HepG2 (cell line): Measurements from ENCODE around the gene NRP1. TPM values are rescaled to one million over a fixed set of nuclear protein-coding genes. Genes with fewer than 3 reads are reported as not detected.

Experiments
- ATAC-seq: fragments of 200-7000 bp; cut with Tn5 transposase; 3 replicates; pipeline ENCODE4 v1.9.1; 2020; ENCODE audit warnings: mild to moderate bottlenecking, moderate library complexity
- BruUV-seq: library from RNA; stranded (reverse); fragments of 400-500 nt; replicated peaks from 2 replicates; lab custom pipeline; 2021; lab: Mats Ljungman, UMichigan
- CTCF ChIA-PET: fragments of 300-600 bp; formaldehyde crosslinking; extraction: SDS; loops from one replicate; lab custom pipeline; 2021; ENCODE audit warnings: low total read pairs, inconsistent platforms, low intra/inter-chr PET ratio; lab: Yijun Ruan, JAX
- POLR2A ChIA-PET: fragments of 350-600 bp; sonication (Branson Sonifier 250); formaldehyde crosslinking; loops from one replicate; lab custom pipeline; 2020; ENCODE audit warnings: antibody characterized with exemption, inconsistent platforms; lab: Yijun Ruan, JAX
- DNase-seq: peaks from one replicate; pipeline ENCODE4 v3.0.0-alpha.2; 2015; ENCODE audit warnings: low spot score
- FAIRE-seq: peaks from 3 replicates; lab custom pipeline; 2011; peaks lifted over from hg19 to GRCh38; lab: Jason Lieb, UNC
- H2AFZ ChIP-seq: one replicate; pipeline ENCODE4 v1.6.1; 2011; ENCODE audit warnings: low read length, inconsistent platforms
- H3K27ac ChIP-seq: fragments of 300-600 bp; 3 replicates; pipeline ENCODE4 v1.8.0; 2011; ENCODE audit warnings: mixed run types, mild to moderate bottlenecking, mixed read lengths, low read length, inconsistent platforms; ENCODE audit not compliant: insufficient read depth; ENCODE audit errors: extremely low read length
- H3K27me3 ChIP-seq, 2 experiments: fragments of 200-600 bp in 1 of 2; 2 replicates in 1 of 2; 3 replicates in 1 of 2; pipeline versions ENCODE4 v1.6.0 to v1.8.0; 2011; ENCODE audit warnings: low read length in 2 of 2, mild to moderate bottlenecking in 2 of 2, moderate library complexity in 2 of 2, inconsistent platforms in 1 of 2; ENCODE audit not compliant: insufficient read depth in 2 of 2, control insufficient read depth in 1 of 2
- H3K36me3 ChIP-seq, 2 experiments: fragments of 200-600 bp in 1 of 2; replicated peaks in 1 of 2; 2 replicates in 1 of 2; 3 replicates in 1 of 2; pipeline versions ENCODE4 v1.5.1 to v1.8.0; 2011; ENCODE audit warnings: low read length in 2 of 2, inconsistent platforms in 1 of 2; ENCODE audit not compliant: insufficient read depth in 2 of 2, control insufficient read depth in 1 of 2
- H3K4me1 ChIP-seq: 2 replicates; pipeline ENCODE4 v1.5.1; 2012; ENCODE audit warnings: low read length, inconsistent platforms; ENCODE audit not compliant: insufficient read depth
- H3K4me2 ChIP-seq: 2 replicates; pipeline ENCODE4 v1.6.0; 2011; ENCODE audit warnings: low read depth, low read length, inconsistent platforms
- H3K4me3 ChIP-seq, 3 experiments: fragments of 200-600 bp in 1 of 3; sonication (generic), shearing (Covaris generic) in 1 of 3; replicated peaks in 1 of 3; 2 replicates each; pipeline ENCODE4 v1.5.1; 2011 to 2016; ENCODE audit warnings: low read length in 3 of 3, inconsistent platforms in 2 of 3, low read depth in 2 of 3, mild to moderate bottlenecking in 2 of 3, control low read depth in 1 of 3, mixed read lengths in 1 of 3; ENCODE audit not compliant: insufficient read depth in 1 of 3
- H3K79me2 ChIP-seq: one replicate; pipeline ENCODE4 v1.6.1; 2011; ENCODE audit warnings: low read length, inconsistent platforms; ENCODE audit not compliant: insufficient read depth
- H3K9ac ChIP-seq: 2 replicates; pipeline ENCODE4 v1.6.0; 2011; ENCODE audit warnings: mild to moderate bottlenecking, low read depth, low read length, inconsistent platforms; ENCODE audit not compliant: insufficient read depth
- H3K9me3 ChIP-seq: 2 replicates; pipeline ENCODE4 v1.5.1; 2012; ENCODE audit warnings: mild to moderate bottlenecking, low read length
- H4K20me1 ChIP-seq: 2 replicates; pipeline ENCODE4 v1.6.0; 2011; ENCODE audit warnings: inconsistent platforms, mild to moderate bottlenecking, low read length, moderate library complexity; ENCODE audit not compliant: insufficient read depth
- GATAD2A ChIP-seq: IDR thresholded peaks from 2 replicates; pipeline ENCODE4 v1.6.1; 2016
- KLF15 ChIP-seq: sonication (generic); formaldehyde crosslinking; IDR thresholded peaks from 2 replicates; pipeline ENCODE4 v1.8.1; 2023; ENCODE audit warnings: borderline replicate concordance, mild to moderate bottlenecking, inconsistent platforms, missing genetic modification reagents, mixed read lengths
- MXI1 ChIP-seq: IDR thresholded peaks from 3 replicates; pipeline ENCODE4 v1.6.1; 2012; ENCODE audit warnings: low read depth, low read length, inconsistent platforms, borderline replicate concordance
- XBP1 ChIP-seq: sonication (generic); formaldehyde crosslinking; IDR thresholded peaks from 2 replicates; pipeline ENCODE4 v1.5.0; 2020; ENCODE audit warnings: missing genetic modification reagents
- ZBTB1 ChIP-seq: sonication (generic); formaldehyde crosslinking; IDR thresholded peaks from 2 replicates; pipeline ENCODE4 v1.4.0; 2020; ENCODE audit warnings: missing genetic modification reagents, borderline replicate concordance
- ZC3H13 ChIP-seq: sonication (generic); formaldehyde crosslinking; IDR thresholded peaks from 2 replicates; pipeline ENCODE4 v1.8.1; 2023; ENCODE audit warnings: mild to moderate bottlenecking, missing genetic modification reagents, moderate library complexity
- ZNF773 ChIP-seq: sonication (generic); formaldehyde crosslinking; IDR thresholded peaks from 2 replicates; pipeline ENCODE4 v1.4.0; 2020; ENCODE audit warnings: missing genetic modification reagents, borderline replicate concordance
- ZNF777 ChIP-seq: sonication (generic); formaldehyde crosslinking; IDR thresholded peaks from 2 replicates; pipeline ENCODE4 v1.4.0; 2020; ENCODE audit warnings: missing genetic modification reagents
- ZSCAN12 ChIP-seq: sonication (generic); formaldehyde crosslinking; IDR thresholded peaks from 2 replicates; pipeline ENCODE4 v1.9.0; 2021; ENCODE audit warnings: mild to moderate bottlenecking, missing genetic modification reagents
- ZSCAN20 ChIP-seq: sonication (generic); formaldehyde crosslinking; IDR thresholded peaks from 2 replicates; pipeline ENCODE4 v1.4.0; 2020; ENCODE audit warnings: missing genetic modification reagents, mild to moderate bottlenecking, borderline replicate concordance
- WGBS: methylation state at CpG from one replicate; pipeline ENCODE4 v1.1.6; 2017; ENCODE audit warnings: low lambda C conversion rate; 5-methylcytosine and 5-hydroxymethylcytosine counted together
- in situ Hi-C: cut with HindIII; loops from 2 replicates; pipeline ENCODE4 v1.10.0; 2017; ENCODE audit warnings: low pct_unique_long_range_greater_than_20kb; ENCODE audit not compliant: extremely low pct_ligation_motif_present
- intact Hi-C: fragments of 100-400 bp; cut with micrococcal nuclease; formaldehyde crosslinking; loops from one replicate; pipeline ENCODE4 v1.10.0; 2022; ENCODE audit not compliant: unreplicated experiment
- polyA plus RNA-seq, 8 experiments: library from polyadenylated mRNA; depleted of rRNA in 3 of 8; stranded (reverse) in 7 of 8; unstranded in 1 of 8; fragments of >200 nt; fragmentation: Illumina TruSeq in 4 of 8; extraction: Trizol in 4 of 8; gene quantifications; 2 replicates each; pipeline versions ENCODE4 v1.2.1 to v1.2.3, GENCODE V29; 2011 to 2016; ENCODE audit warnings: low read depth in 4 of 8, missing spikeins in 1 of 8, mixed read lengths in 1 of 8; ENCODE audit not compliant: insufficient read depth in 1 of 8
- total RNA-seq, 5 experiments: library from RNA; depleted of rRNA; stranded (reverse); fragments of >200 nt; fragmentation: Illumina TruSeq; extraction: Trizol; gene quantifications; 2 replicates each; pipeline ENCODE4 v1.2.3, GENCODE V29; 2016; ENCODE audit warnings: low read depth in 1 of 5
- TF ChIP-seq, protein P1 (sequence below): sonication (generic); formaldehyde crosslinking; conservative IDR thresholded peaks from 2 replicates; pipeline ENCODE4 v1.8.1; 2023; ENCODE audit warnings: missing genetic modification reagents
- TF ChIP-seq, protein P2 (sequence below): sonication (generic); formaldehyde crosslinking; IDR thresholded peaks from 2 replicates; pipeline ENCODE4 v1.5.1; 2020; ENCODE audit warnings: mild to moderate bottlenecking, missing genetic modification reagents, moderate library complexity
- TF ChIP-seq, protein P3 (sequence below): sonication (generic); formaldehyde crosslinking; IDR thresholded peaks from 2 replicates; pipeline ENCODE4 v1.4.0; 2020; ENCODE audit warnings: missing genetic modification reagents

The NRP1 gene
- total and polyA plus RNA-seq, 2 of the 13 experiments (the other 11 are each of a cell fraction or from before 2014, with no cell fraction given), result 5.3 to 5.8 TPM

DNA sequence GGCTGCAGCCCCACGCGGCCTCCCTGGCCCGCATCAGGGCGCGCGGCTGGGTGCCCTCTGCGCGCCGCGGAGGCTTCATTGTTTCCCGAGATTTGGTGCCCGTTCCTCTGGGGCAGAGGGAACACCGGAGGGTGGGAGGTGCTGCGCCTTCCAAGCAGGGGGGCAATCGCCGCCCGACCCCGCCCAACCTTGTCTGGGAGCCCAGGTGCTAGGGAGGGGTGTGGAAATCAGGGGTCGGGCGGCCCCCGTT is 1.0 kb upstream of the NRP1 start (continued):
- TF ChIP-seq, protein P1, sequence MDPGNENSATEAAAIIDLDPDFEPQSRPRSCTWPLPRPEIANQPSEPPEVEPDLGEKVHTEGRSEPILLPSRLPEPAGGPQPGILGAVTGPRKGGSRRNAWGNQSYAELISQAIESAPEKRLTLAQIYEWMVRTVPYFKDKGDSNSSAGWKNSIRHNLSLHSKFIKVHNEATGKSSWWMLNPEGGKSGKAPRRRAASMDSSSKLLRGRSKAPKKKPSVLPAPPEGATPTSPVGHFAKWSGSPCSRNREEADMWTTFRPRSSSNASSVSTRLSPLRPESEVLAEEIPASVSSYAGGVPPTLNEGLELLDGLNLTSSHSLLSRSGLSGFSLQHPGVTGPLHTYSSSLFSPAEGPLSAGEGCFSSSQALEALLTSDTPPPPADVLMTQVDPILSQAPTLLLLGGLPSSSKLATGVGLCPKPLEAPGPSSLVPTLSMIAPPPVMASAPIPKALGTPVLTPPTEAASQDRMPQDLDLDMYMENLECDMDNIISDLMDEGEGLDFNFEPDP (CRISPR knock-in tag), result 0 out of 2 replicates have a peak, but pooled peaks have one; percentile 49
- no peak for TF ChIP-seq XBP1 (CRISPR knock-in tag)
- TF ChIP-seq, protein P2, sequence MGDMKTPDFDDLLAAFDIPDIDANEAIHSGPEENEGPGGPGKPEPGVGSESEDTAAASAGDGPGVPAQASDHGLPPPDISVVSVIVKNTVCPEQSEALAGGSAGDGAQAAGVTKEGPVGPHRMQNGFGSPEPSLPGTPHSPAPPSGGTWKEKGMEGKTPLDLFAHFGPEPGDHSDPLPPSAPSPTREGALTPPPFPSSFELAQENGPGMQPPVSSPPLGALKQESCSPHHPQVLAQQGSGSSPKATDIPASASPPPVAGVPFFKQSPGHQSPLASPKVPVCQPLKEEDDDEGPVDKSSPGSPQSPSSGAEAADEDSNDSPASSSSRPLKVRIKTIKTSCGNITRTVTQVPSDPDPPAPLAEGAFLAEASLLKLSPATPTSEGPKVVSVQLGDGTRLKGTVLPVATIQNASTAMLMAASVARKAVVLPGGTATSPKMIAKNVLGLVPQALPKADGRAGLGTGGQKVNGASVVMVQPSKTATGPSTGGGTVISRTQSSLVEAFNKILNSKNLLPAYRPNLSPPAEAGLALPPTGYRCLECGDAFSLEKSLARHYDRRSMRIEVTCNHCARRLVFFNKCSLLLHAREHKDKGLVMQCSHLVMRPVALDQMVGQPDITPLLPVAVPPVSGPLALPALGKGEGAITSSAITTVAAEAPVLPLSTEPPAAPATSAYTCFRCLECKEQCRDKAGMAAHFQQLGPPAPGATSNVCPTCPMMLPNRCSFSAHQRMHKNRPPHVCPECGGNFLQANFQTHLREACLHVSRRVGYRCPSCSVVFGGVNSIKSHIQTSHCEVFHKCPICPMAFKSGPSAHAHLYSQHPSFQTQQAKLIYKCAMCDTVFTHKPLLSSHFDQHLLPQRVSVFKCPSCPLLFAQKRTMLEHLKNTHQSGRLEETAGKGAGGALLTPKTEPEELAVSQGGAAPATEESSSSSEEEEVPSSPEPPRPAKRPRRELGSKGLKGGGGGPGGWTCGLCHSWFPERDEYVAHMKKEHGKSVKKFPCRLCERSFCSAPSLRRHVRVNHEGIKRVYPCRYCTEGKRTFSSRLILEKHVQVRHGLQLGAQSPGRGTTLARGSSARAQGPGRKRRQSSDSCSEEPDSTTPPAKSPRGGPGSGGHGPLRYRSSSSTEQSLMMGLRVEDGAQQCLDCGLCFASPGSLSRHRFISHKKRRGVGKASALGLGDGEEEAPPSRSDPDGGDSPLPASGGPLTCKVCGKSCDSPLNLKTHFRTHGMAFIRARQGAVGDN (CRISPR knock-in tag), result peak; percentile 76
- peak; percentile 58; the same call in 1 of the 2 replicates for TF ChIP-seq ZNF777 (CRISPR knock-in tag)

DNA sequence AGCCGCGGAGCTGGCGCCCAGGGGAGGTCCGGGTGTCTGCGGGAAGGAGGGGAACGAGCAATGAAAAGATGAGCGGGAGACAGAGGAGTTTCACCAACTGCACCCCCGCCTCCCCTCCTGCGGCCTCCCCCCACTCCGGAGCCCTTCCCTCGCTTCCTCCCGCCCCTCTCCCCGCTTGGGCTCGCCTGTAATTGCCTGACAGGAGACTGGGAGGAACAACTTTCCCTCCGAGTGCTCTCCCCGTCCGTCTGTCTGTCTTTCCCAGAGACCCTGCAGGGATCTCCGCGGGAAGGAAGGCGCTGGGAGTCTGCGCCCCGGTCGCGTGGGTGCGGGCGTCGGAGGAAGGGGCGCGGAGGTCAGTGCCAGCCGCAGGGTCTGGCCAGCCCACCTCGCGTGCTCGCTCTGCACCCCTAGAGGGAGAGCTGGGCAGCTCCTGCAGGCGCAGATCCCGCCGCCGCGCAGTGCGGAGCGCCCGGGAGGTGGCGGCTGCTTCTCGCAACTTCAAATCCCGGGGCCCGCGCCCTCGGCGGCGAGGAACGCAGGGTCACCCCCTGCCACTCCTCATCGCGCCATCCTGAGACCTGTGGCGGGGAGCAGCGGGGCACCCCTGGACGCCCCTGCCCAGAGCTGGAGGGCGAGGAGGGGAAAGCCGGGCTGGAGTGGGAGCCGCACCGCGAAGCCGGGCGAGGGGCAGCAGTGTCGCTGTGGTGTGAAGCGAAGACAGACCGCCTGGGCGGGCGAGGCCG is 511 bp upstream of the NRP1 start:
- Histone ChIP-seq H3K27ac (no peak overlapping the region), H3K9ac (peak overlapping the region; percentile 45), H3K4me1 (peaks cover 65% of the 10 kb centered on the region), H3K36me3 (no peaks in the 10 kb centered on the region), H3K4me2 (peak overlapping the region; percentile 96), H3K9me3 (no peaks in the 10 kb centered on the region), H2AFZ (no peak overlapping the region), H3K4me3 (peak overlapping the region; percentile 52 to 81 (median 66)), H3K27me3 (peaks cover 3 to 44% of the 10 kb centered on the region in 2 experiments; a peak in 4 of 5 replicates), H4K20me1 (no peaks in the 10 kb centered on the region), H3K79me2 (peaks cover 2% of the 10 kb centered on the region)
- no peak for FAIRE-seq
- peak; percentile 95 for ATAC-seq
- peak; percentile 36 for DNase-seq
- in situ Hi-C loops (loop anchor here (10.0 to 25.0 kb wide), 3 partner anchors 790 to 1302 kb away; no protein-coding TSS in a partner anchor), intact Hi-C loops (loop anchor here (10.0 kb wide), 2 partner anchors 740 to 960 kb away; no protein-coding TSS in a partner anchor)
- WGBS, result 2% methylated on average over 22 of the region's 68 CpGs
- CTCF ChIA-PET, result no interaction called here
- BruUV-seq, result no TSS peak
- POLR2A ChIA-PET, result interaction anchor here (0.6 to 3.9 kb wide), 5 partner anchors 137 to 783 kb away, joined by 3 to 19 read pairs (median 6); no protein-coding TSS in a partner anchor
- peak; percentile 47; the same call in 1 of the 2 replicates for TF ChIP-seq GATAD2A (CRISPR knock-in tag)
- peak; percentile 58; the same call in 1 of the 2 replicates for TF ChIP-seq ZNF773
- no peak for TF ChIP-seq ZBTB1 (CRISPR knock-in tag)
- TF ChIP-seq MXI1, result no peak
- TF ChIP-seq, protein P3, sequence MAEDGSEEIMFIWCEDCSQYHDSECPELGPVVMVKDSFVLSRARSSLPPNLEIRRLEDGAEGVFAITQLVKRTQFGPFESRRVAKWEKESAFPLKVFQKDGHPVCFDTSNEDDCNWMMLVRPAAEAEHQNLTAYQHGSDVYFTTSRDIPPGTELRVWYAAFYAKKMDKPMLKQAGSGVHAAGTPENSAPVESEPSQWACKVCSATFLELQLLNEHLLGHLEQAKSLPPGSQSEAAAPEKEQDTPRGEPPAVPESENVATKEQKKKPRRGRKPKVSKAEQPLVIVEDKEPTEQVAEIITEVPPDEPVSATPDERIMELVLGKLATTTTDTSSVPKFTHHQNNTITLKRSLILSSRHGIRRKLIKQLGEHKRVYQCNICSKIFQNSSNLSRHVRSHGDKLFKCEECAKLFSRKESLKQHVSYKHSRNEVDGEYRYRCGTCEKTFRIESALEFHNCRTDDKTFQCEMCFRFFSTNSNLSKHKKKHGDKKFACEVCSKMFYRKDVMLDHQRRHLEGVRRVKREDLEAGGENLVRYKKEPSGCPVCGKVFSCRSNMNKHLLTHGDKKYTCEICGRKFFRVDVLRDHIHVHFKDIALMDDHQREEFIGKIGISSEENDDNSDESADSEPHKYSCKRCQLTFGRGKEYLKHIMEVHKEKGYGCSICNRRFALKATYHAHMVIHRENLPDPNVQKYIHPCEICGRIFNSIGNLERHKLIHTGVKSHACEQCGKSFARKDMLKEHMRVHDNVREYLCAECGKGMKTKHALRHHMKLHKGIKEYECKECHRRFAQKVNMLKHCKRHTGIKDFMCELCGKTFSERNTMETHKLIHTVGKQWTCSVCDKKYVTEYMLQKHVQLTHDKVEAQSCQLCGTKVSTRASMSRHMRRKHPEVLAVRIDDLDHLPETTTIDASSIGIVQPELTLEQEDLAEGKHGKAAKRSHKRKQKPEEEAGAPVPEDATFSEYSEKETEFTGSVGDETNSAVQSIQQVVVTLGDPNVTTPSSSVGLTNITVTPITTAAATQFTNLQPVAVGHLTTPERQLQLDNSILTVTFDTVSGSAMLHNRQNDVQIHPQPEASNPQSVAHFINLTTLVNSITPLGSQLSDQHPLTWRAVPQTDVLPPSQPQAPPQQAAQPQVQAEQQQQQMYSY, result peak; percentile 49
- TF ChIP-seq ZC3H13 (CRISPR knock-in tag), result peak; percentile 24; the same call in 1 of the 2 replicates
- no peak for TF ChIP-seq ZSCAN20 (CRISPR knock-in tag)
- TF ChIP-seq ZSCAN12 (CRISPR knock-in tag), result no peak
- TF ChIP-seq KLF15 (CRISPR knock-in tag), result no peak
